ENCODE results near the gene HOXC12. TPM values are rescaled to one million over a fixed set of nuclear protein-coding genes. Genes with fewer than 3 reads are reported as not detected.

Gene HOXC12
- total and polyA plus RNA-seq, 4 donors, result not detected

GRCh38 chr12:53932915-53933314 lies 21.8 kb upstream of the HOXC12 start:
- no peak for ATAC-seq (ENCODE audit: insufficient read depth, low FRiP score)
- Histone ChIP-seq H3K4me3 (no peak overlapping the region), H3K4me1 (ENCODE audit: control insufficient read depth in 5 of 5, insufficient read depth in 5 of 5, low read length in 5 of 5) (peaks cover 0 to 2% (median 0%) of the 10 kb centered on the region in 5 donors), H3K27ac (ENCODE audit: low read depth in 1 of 2, low read length in 1 of 2) (no peak overlapping the region), H3K36me3 (ENCODE audit: control insufficient read depth in 4 of 4, insufficient read depth in 4 of 4, low read length in 4 of 4) (no peaks in the 10 kb centered on the region), H3K9me3 (ENCODE audit: control insufficient read depth in 4 of 4, insufficient read depth in 3 of 4, low read length in 3 of 4) (peaks cover 0 to 21% (median 0%) of the 10 kb centered on the region in 4 donors), H3K27me3 (ENCODE audit: control insufficient read depth in 3 of 3, insufficient read depth in 3 of 3, low read length in 2 of 3) (peaks cover 29 to 100% (median 99%) of the 10 kb centered on the region in 3 donors), H3K9ac (ENCODE audit: insufficient read depth in 1 of 2, low read length in 2 of 2) (no peak overlapping the region)
- WGBS, 2 donors, result 37 to 39% methylated on average over 4 of the region's 4 CpGs
- no peak for TF ChIP-seq CTCF (IDR thresholded peaks at IDR 0.05; ENCODE audit: control extremely low read depth, extremely low read depth)
- no peak for DNase-seq

- no peak overlapping the region for H3K4me3 ChIP-seq
- no peak for TF ChIP-seq CTCF (IDR thresholded peaks at IDR 0.05; ENCODE audit: control extremely low read depth, extremely low read depth)
- H3K9me3 ChIP-seq (ENCODE audit: control insufficient read depth in 4 of 4, insufficient read depth in 3 of 4, low read length in 3 of 4), result peaks cover 0 to 13% (median 0%) of the 10 kb centered on the region in 4 donors
- no peak for ATAC-seq (ENCODE audit: insufficient read depth, low FRiP score)
- H3K27me3 ChIP-seq (ENCODE audit: control insufficient read depth in 3 of 3, insufficient read depth in 3 of 3, low read length in 2 of 3), result peaks cover 20 to 95% (median 91%) of the 10 kb centered on the region in 3 donors
- H3K9ac ChIP-seq (ENCODE audit: insufficient read depth in 1 of 2, low read length in 2 of 2), result no peak overlapping the region
- no peak for DNase-seq
- WGBS, 2 donors, result 5 to 8% methylated on average over 49 of the region's 49 CpGs
- peaks cover 0 to 3% (median 2%) of the 10 kb centered on the region in 5 donors for H3K4me1 ChIP-seq (ENCODE audit: control insufficient read depth in 5 of 5, insufficient read depth in 5 of 5, low read length in 5 of 5)
- H3K36me3 ChIP-seq (ENCODE audit: control insufficient read depth in 4 of 4, insufficient read depth in 4 of 4, low read length in 4 of 4), result no peaks in the 10 kb centered on the region
- no peak overlapping the region for H3K27ac ChIP-seq (ENCODE audit: low read depth in 1 of 2, low read length in 1 of 2)
Observed at GRCh38 chr12:53935383-53936341, 19.0 kb upstream of the HOXC12 start.

- H3K36me3 ChIP-seq (ENCODE audit: control insufficient read depth in 4 of 4, insufficient read depth in 4 of 4, low read length in 4 of 4), result no peaks in the 10 kb centered on the region
- H3K27me3 ChIP-seq (ENCODE audit: control insufficient read depth in 3 of 3, insufficient read depth in 3 of 3, low read length in 2 of 3), result peaks cover 14 to 95% (median 90%) of the 10 kb centered on the region in 3 donors
Observed at GRCh38 chr12:53937099-53937498, 17.6 kb upstream of the HOXC12 start.

More at GRCh38 chr12:53937099-53937498, 17.6 kb upstream of the HOXC12 start:
- 11 to 19% methylated on average over 12 of the region's 12 CpGs for WGBS, 2 donors
- peaks cover 0 to 11% (median 0%) of the 10 kb centered on the region in 4 donors for H3K9me3 ChIP-seq (ENCODE audit: control insufficient read depth in 4 of 4, insufficient read depth in 3 of 4, low read length in 3 of 4)
- H3K27ac ChIP-seq (ENCODE audit: low read depth in 1 of 2, low read length in 1 of 2), result no peak overlapping the region
- ATAC-seq (ENCODE audit: insufficient read depth, low FRiP score), result no peak
- no peak overlapping the region for H3K4me3 ChIP-seq
- TF ChIP-seq CTCF (IDR thresholded peaks at IDR 0.05; ENCODE audit: control extremely low read depth, extremely low read depth), result no peak
- H3K9ac ChIP-seq (ENCODE audit: insufficient read depth in 1 of 2, low read length in 2 of 2), result no peak overlapping the region
- H3K4me1 ChIP-seq (ENCODE audit: control insufficient read depth in 5 of 5, insufficient read depth in 5 of 5, low read length in 5 of 5), result peaks cover 0 to 3% (median 2%) of the 10 kb centered on the region in 5 donors
- DNase-seq, result peak in 1 of 3 donors; percentile 8
